Uterus (tissue), 4 donors: ENCODE results near the gene INHBB. TPM values are rescaled to one million over a fixed set of nuclear protein-coding genes. Genes with fewer than 3 reads are reported as not detected.
"Not testable (repeated sequence)": the region's sequence is repeated elsewhere in the genome, so short reads cannot be mapped to it uniquely, and the experiment has no call there.

Source experiments
- DNase-seq, 2 donors: peaks; one replicate each; pipeline ENCODE4 v3.0.0-alpha.2; 2019 to 2020
- H3K27ac ChIP-seq, 2 donors: fragments of 200-600 bp; sonication (generic); 1 replicate in 1 of 2; 2 replicates in 1 of 2; pipeline ENCODE4 v1.5.1; 2016 to 2018
- H3K27me3 ChIP-seq, 2 donors: fragments of 200-600 bp; sonication (generic); one replicate each; pipeline ENCODE4 v1.5.1; 2018 to 2019; ENCODE audit warnings: control low read depth in 1 of 2
- H3K36me3 ChIP-seq, 2 donors: fragments of 200-600 bp; sonication (generic); one replicate each; pipeline ENCODE4 v1.5.1; 2019; ENCODE audit warnings: control low read depth in 1 of 2
- H3K4me1 ChIP-seq, 2 donors: fragments of 200-600 bp; sonication (generic); one replicate each; pipeline ENCODE4 v1.5.1; 2018 to 2019; ENCODE audit warnings: control low read depth in 1 of 2
- H3K4me3 ChIP-seq, 2 donors: fragments of 200-600 bp; sonication (generic); 1 replicate in 1 of 2; 2 replicates in 1 of 2; pipeline ENCODE4 v1.5.1; 2018 to 2019; ENCODE audit warnings: mild to moderate bottlenecking in 1 of 2
- H3K9me3 ChIP-seq, 2 donors: fragments of 200-600 bp; sonication (generic); one replicate each; pipeline ENCODE4 v1.5.1; 2019; ENCODE audit warnings: control low read depth in 1 of 2
- CTCF ChIP-seq, 4 experiments: fragments of 200-600 bp in 2 of 4; fragments of 450-650 bp in 2 of 4; sonication (generic) in 2 of 4; IDR thresholded peaks; one replicate each; pipeline ENCODE4 v1.5.1; 2016 to 2019; ENCODE audit warnings: antibody characterized with exemption in 4 of 4, mild to moderate bottlenecking in 2 of 4, moderate library complexity in 1 of 4
- POLR2A ChIP-seq, 2 donors: fragments of 450-650 bp; IDR thresholded peaks; one replicate each; pipeline ENCODE4 v1.6.1; 2016; ENCODE audit warnings: antibody characterized with exemption in 2 of 2, mild to moderate bottlenecking in 1 of 2, moderate library complexity in 1 of 2
- intact Hi-C: fragments of 100-400 bp; cut with DNase I; formaldehyde crosslinking; loops from one replicate; pipeline ENCODE4 v1.15.1; 2023; ENCODE audit warnings: low total_unique reads
- total RNA-seq, 4 donors: library from RNA; depleted of rRNA in 3 of 4; stranded (reverse); fragments of >200 nt in 3 of 4; gene quantifications; one replicate each; pipeline versions ENCODE4 v1.1.0 to v1.2.4, GENCODE V29; 2014 to 2023
- donor health status: DM: yes; HTN: yes; CAD: no.

INHBB gene
- total RNA-seq, 4 donors from 2014 or later: 0.35 to 18.1 (median 4.2) TPM

- Histone ChIP-seq H3K9me3 (no peaks in the 10 kb centered on the region), H3K27me3 (no peaks in the 10 kb centered on the region), H3K4me3 (no peak overlapping the region), H3K36me3 (no peaks in the 10 kb centered on the region), H3K27ac (no peak overlapping the region), H3K4me1 (no peaks in the 10 kb centered on the region)
- peak in 1 of 2 donors; percentile 2 for DNase-seq
- TF ChIP-seq POLR2A (IDR thresholded peaks at IDR 0.05) (no peak), CTCF (IDR thresholded peaks at IDR 0.05) (no peak)
- intact Hi-C loops: no loop called here
Observed at GRCh38 chr2:120388222-120389035, 42.5 kb downstream of the INHBB start.

GRCh38 chr2:120389036-120389391 lies 43.1 kb downstream of the INHBB start:
- DNase-seq: peak in 1 of 2 donors; percentile 5
- H3K9me3 ChIP-seq: no peaks in the 10 kb centered on the region
- no peak overlapping the region for H3K4me3 ChIP-seq
- intact Hi-C loops: no loop called here
- H3K36me3 ChIP-seq: no peaks in the 10 kb centered on the region
- H3K4me1 ChIP-seq: no peaks in the 10 kb centered on the region
- H3K27ac ChIP-seq: no peak overlapping the region
- TF ChIP-seq POLR2A (IDR thresholded peaks at IDR 0.05) (no peak), CTCF (IDR thresholded peaks at IDR 0.05) (no peak)
- no peaks in the 10 kb centered on the region for H3K27me3 ChIP-seq

GRCh38 chr2:120390381-120391055 lies 44.6 kb downstream of the INHBB start:
- Histone ChIP-seq H3K4me3 (no peak overlapping the region), H3K27ac (no peak overlapping the region), H3K36me3 (no peaks in the 10 kb centered on the region), H3K27me3 (no peaks in the 10 kb centered on the region), H3K9me3 (no peaks in the 10 kb centered on the region), H3K4me1 (no peaks in the 10 kb centered on the region)
- no peak for DNase-seq
- intact Hi-C loops: no loop called here
- TF ChIP-seq CTCF (IDR thresholded peaks at IDR 0.05) (no peak), POLR2A (IDR thresholded peaks at IDR 0.05) (no peak)

- intact Hi-C loops, H3K27ac ChIP-seq, H3K4me3 ChIP-seq, H3K9me3 ChIP-seq, DNase-seq, H3K27me3 ChIP-seq, H3K36me3 ChIP-seq, H3K4me1 ChIP-seq: not testable (repeated sequence)
Observed at GRCh38 chr2:120391382-120391781, 45.4 kb downstream of the INHBB start.

- DNase-seq: no peak
- no peaks in the 10 kb centered on the region for H3K4me1 ChIP-seq
- intact Hi-C loops: no loop called here
- H3K4me3 ChIP-seq: no peak overlapping the region
- no peaks in the 10 kb centered on the region for H3K27me3 ChIP-seq
- H3K9me3 ChIP-seq: no peaks in the 10 kb centered on the region
- H3K27ac ChIP-seq: no peak overlapping the region
- H3K36me3 ChIP-seq: no peaks in the 10 kb centered on the region
- TF ChIP-seq CTCF (IDR thresholded peaks at IDR 0.05) (no peak), POLR2A (IDR thresholded peaks at IDR 0.05) (no peak)
Observed at GRCh38 chr2:120391911-120392665, 46.2 kb downstream of the INHBB start.
